Stimulated activated CD8-positive, alpha-beta memory T cell treated with anti-CD3 and anti-CD28 coated beads, Interleukin-7, amount 100 ng/mL, for 4 hours (primary cell): ENCODE data around the gene WASF2.
A peak's percentile ranks its signal among the peaks of the same experiment; 100 is the strongest.
"Not testable (repeated sequence)": the region's sequence is repeated elsewhere in the genome, so short reads cannot be mapped to it uniquely, and the experiment has no call there.

Source experiments
- DNase-seq, 2 donors: peaks; one replicate each; pipeline ENCODE4 v3.0.0-alpha.2; 2020; ENCODE audit warnings: low read depth in 2 of 2

Gene WASF2

GRCh38 chr1:27418326-27419185, 71.4 kb downstream of the WASF2 start:
- peak in 1 of 2 donors; percentile 31 for DNase-seq

- DNase-seq: no peak
Observed at GRCh38 chr1:27417713-27418112, 72.3 kb downstream of the WASF2 start.

DNA sequence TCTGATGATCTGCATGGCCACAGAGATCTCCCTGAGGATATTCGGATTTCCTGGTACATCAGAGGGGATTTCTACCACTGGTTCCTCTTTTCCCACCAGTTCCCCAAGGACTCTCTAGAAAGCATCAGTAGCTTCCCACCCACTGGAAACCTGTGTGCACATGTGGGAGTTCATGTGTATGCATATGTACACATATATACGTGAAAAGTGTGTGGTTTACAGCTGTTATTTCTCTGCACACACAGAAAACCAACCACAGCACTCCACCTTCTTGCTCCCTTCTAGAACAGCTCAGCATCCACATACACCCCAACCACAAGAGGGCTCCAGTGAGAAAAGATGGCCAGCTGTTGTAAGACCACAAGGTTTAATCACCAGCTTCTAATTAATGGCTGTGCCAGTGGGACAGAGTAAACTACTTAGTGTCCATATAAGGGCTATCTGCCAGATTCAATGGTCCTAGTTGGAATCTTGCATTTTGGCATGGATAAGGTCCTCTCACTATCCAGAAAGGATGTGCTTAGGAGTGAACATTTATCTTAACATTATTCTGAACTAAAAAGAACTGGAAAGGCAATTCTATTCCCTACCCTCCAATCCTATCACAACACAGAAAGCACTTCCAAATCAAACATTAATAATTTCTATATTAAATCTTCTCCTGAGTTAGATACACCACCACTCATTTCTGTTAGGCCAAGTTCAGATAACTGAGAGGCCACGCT, 73.4 kb downstream of the WASF2 start:
- DNase-seq: peak; percentile 29

GRCh38 chr1:27414091-27414490, 75.9 kb downstream of the WASF2 start:
- DNase-seq: no peak

DNA sequence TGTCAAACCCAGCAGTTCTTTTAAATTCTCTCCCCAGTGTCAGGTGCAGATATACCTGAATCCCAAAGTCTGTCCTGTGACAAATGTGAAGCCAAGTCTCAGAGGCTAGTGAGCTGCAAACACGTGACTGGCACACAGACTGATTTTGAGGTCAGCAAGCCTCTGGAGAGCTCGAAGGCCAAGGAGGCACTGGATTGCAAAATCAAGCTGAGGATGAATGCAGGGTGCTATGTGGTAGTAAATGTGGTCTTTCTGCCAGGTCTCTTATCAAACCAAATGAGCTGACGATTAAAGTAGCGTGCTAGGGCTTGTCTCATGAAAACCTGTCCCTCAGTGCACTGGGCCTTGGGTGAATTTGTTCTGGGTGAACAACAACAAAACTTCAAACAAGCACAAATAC, 77.0 kb downstream of the WASF2 start:
- no peak for DNase-seq

- no peak for DNase-seq
Observed at GRCh38 chr1:27412502-27412901, 77.5 kb downstream of the WASF2 start.

- DNase-seq: no peak
Observed at GRCh38 chr1:27410709-27411108, 79.3 kb downstream of the WASF2 start.

DNA sequence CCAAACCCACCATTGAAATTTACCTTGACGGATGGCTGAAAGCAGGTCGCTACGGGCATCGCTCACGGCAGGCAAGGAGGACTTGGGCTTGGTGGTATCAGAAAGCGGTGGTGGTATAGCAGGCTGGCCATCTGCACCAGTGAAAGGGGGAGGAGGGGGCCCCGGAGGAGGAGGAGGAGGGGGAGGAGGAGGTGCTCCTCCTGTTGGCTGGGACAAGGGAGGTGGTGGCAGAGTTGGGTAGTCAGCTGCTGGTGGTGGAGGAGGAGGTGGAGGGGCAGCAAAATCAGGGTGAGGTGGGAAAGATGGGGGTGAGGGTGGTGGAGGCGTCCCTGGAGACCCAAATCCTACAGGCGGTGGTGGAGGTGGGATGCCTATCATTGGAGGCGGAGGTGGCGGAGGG, 80.3 kb downstream of the WASF2 start:
- DNase-seq: no peak

DNA sequence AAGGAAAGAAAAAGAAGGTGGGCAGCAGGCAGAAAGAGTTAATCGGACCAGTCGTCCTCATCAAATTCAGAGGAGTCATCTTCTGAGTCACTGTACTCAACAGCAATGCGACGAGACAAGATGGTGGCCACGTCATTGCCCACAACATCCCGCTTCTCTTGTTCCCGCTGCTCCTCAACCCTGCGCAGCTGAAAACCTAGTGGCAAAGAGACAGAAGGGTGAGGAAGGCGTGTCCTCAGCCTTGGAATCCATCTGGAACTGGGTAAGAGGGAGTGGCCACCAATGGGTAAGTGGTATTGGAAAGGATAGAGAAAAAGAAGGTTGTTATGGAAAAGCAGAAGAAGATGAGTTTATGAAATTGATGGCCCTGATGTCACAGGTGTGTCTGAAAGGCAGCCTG, 81.8 kb downstream of the WASF2 start:
- DNase-seq: no peak

DNA sequence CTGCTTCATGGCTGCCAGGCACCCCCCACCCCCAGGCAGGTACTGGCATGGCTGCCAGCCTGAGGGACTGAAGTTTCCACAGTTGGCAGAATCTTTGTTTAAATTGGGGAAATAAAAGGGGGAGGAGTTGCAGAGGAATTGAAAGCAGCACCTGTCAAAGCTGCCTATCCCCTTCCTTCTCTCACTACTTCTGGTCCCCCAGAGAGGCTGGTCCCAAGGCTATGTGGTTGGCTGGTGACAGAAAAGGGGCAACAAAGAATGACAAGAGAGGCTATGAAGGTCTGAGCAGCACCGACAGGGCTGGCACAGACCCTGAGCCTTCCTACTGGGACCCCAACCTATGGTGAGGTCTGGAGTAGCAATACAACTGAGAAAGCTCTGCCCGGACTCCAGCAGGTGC, 83.2 kb downstream of the WASF2 start:
- not testable (repeated sequence) for DNase-seq

GRCh38 chr1:27406362-27406680, 83.6 kb downstream of the WASF2 start:
- no peak for DNase-seq

DNA sequence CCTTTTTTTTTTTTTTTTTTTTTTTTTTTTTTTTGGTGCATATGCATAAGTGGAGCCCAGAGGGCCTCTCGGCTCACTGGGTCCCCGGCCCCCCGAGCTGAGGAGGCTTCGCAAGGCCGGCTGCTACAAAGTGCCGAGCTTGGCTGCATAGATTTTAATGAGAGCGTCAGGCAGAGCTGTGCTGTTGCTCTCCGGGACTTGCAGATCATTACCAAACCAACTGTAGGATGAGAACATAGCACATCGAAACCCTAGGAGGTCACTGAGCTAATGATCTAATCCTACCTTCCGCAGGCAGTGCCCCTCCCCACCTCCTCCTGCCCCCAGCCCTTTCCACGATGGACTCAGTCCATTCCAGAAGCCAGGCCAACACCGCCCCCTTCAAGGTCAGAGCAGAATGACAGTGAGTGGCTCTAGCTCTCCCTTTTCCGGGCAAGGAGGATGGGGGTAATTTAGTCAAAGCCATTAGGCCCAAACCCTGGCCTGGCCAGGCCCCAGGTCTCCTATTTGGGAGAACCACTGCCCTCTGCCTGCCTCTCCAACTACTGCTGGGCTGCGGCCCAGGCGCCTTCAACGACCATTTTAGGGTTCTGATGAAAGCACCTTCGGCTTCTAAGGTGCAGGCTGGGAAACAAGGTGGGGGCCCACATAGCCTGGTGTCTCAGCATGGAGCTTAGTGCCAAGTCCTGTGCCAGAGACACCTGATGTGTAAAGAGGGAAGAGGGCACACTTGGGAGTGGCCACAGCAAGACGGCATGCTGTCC, 84.2 kb downstream of the WASF2 start:
- DNase-seq: not testable (repeated sequence)

- no peak for DNase-seq
Observed at GRCh38 chr1:27405074-27405473, 84.9 kb downstream of the WASF2 start.

DNA sequence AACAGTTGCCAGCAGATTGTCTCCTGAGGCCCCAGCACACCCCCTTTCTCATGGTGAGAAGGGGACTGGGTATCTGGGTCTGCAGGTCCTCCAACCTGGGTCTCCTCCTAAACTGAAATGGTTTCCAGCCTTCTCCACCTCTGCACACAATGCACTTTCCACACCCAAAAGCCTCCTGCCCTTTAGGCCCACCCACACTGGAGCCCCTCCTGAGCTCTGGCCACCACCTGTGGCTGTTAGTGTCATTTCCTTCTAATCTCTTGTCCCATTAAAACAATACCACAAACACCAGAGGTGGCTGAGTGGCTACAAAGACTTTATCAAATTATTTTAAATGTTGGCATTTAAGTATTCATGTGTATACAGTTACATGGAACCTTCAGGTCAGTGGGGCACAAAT, 86.0 kb downstream of the WASF2 start:
- DNase-seq: no peak

- DNase-seq: peak in 1 of 2 donors; percentile 32
Observed at GRCh38 chr1:27403065-27403726, 86.8 kb downstream of the WASF2 start.

GRCh38 chr1:27402349-27402754, 87.6 kb downstream of the WASF2 start:
- no peak for DNase-seq

DNA sequence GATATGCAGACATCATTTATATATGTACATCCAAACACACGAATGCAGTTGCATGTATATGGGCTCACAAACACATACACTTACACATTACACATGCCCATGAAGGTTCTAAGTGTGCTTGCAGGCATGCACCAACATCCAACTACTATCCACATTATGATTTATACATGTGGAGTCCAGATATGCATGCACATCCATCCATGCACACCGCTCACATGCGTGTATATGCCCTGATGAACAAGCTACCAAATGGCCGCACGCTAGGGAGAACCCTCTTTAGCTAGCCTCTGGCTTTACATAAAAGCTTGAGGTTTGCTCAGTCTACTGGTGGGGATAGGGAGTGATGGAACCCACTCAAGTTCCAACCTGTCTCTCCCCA, 89.0 kb downstream of the WASF2 start:
- no peak for DNase-seq

- DNase-seq: no peak
Observed at GRCh38 chr1:27400082-27400962, 89.6 kb downstream of the WASF2 start.

GRCh38 chr1:27399251-27400025, 90.5 kb downstream of the WASF2 start:
- no peak for DNase-seq
